ENCODE data around the gene ATP5IF1. TPM values are rescaled to one million over a fixed set of nuclear protein-coding genes. Genes with fewer than 3 reads are reported as not detected.

The ATP5IF1 gene
- polyA plus RNA-seq (2012; ENCODE audit: insufficient read length, low read depth), result 421 TPM

GRCh38 chr1:28235755-28236655, at the start of gene ATP5IF1:
TSS of gene ATP5IF1 (plus strand) at chr1:28236124. CDS start at chr1:28236184, 60 bp downstream.
- TF ChIP-seq POLR2AphosphoS5 (IDR thresholded peaks at IDR 0.05; ENCODE audit: low read depth, low read length), result peak; percentile 98
- TF ChIP-seq SIN3A (IDR thresholded peaks at IDR 0.05; ENCODE audit: borderline replicate concordance, insufficient read depth, low read length), result peak; percentile 37; the same call in 1 of the 2 replicates
- TF ChIP-seq REST (IDR thresholded peaks at IDR 0.05; ENCODE audit: insufficient read depth in 1 of 2, low read depth in 2 of 2, low read length in 2 of 2), result no peak
- peak; percentile 55 for TF ChIP-seq FOXP2 (optimal IDR thresholded peaks at IDR 0.05; ENCODE audit: borderline replicate concordance, extremely low read depth, extremely low read length, insufficient read depth)
- peak; percentile 96 for TF ChIP-seq TAF1 (IDR thresholded peaks at IDR 0.05; ENCODE audit: borderline replicate concordance, insufficient read depth, low read length)

DNA sequence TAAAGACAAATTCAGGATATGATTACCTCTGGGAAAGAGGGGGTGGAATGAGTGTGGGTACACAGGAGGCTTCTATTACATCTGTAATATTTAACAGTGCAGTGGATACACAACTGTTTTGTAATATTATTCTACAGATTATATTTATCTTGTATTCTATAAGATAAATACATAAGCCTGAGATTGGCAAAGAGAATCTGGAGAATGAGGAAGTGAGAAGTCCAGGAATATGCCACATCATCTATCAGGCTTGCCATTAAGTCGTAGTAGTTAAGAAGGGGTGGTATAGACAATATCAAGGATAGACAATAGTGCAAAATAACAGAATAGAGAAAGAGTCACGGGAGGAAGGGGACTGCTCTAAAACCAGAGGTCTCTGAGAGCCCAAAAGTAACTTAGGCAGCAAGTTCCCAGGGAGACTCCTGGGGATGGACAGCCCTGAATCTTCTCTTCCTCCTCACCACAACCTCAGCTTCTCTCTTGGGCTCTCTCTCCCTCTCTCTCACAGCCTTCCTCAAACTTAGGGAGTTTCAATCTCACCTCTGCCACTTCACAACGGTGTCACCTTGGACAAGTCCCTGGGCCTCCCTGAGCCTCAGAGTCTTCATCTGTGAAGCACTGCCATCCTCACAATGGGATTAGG, 45.5 kb upstream of the ATP5IF1 start:
- TF ChIP-seq SIN3A (IDR thresholded peaks at IDR 0.05; ENCODE audit: borderline replicate concordance, insufficient read depth, low read length) (no peak), REST (IDR thresholded peaks at IDR 0.05; ENCODE audit: insufficient read depth in 1 of 2, low read depth in 2 of 2, low read length in 2 of 2) (no peak), POLR2AphosphoS5 (IDR thresholded peaks at IDR 0.05; ENCODE audit: low read depth, low read length) (no peak), FOXP2 (optimal IDR thresholded peaks at IDR 0.05; ENCODE audit: borderline replicate concordance, extremely low read depth, extremely low read length, insufficient read depth) (no peak), TAF1 (IDR thresholded peaks at IDR 0.05; ENCODE audit: borderline replicate concordance, insufficient read depth, low read length) (no peak)

DNA sequence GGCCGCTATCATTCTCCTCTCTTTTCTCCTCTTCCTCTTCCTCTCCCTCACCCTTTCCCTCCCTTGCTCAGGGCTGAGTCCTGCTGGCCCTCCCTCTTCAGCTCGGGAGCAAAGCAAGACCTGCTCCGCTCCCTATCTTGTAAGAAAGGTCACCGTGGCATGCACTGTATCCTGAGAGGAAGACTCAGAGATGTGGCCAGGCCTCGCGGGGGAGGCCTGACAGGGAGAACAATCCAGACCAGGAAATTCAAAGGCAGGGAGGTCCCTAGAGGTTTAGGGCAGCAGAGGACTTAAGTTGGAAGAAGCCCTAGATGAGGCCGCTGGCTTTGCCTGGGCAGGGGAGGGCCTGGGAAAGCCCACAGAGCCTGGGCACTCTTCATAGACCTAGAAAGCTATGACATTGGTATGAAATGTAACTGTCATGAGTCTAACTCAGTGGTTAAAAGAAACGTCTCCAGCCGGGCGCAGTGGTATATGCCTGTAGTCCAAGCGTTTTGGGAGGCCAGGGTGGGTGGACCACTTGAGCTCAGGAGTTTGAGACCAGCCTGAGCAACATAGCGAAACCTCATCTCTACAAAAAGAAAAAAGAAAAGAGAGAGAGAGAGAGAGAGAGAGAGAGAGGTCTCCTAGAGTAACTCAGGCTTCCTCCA, 44.8 kb upstream of the ATP5IF1 start:
- no peak for TF ChIP-seq SIN3A (IDR thresholded peaks at IDR 0.05; ENCODE audit: borderline replicate concordance, insufficient read depth, low read length)
- no peak for TF ChIP-seq POLR2AphosphoS5 (IDR thresholded peaks at IDR 0.05; ENCODE audit: low read depth, low read length)
- no peak for TF ChIP-seq FOXP2 (optimal IDR thresholded peaks at IDR 0.05; ENCODE audit: borderline replicate concordance, extremely low read depth, extremely low read length, insufficient read depth)
- no peak for TF ChIP-seq TAF1 (IDR thresholded peaks at IDR 0.05; ENCODE audit: borderline replicate concordance, insufficient read depth, low read length)
- no peak for TF ChIP-seq REST (IDR thresholded peaks at IDR 0.05; ENCODE audit: insufficient read depth in 1 of 2, low read depth in 2 of 2, low read length in 2 of 2)

GRCh38 chr1:28193701-28194161, 42.2 kb upstream of the ATP5IF1 start:
- no peak for TF ChIP-seq REST (IDR thresholded peaks at IDR 0.05; ENCODE audit: insufficient read depth in 1 of 2, low read depth in 2 of 2, low read length in 2 of 2)
